Measurements from ENCODE around the gene FAT1.

Gene FAT1

GRCh38 chr4:186604124-186604807 lies 119.4 kb downstream of the FAT1 start:
- DNase-seq = no peak

- no peak for DNase-seq
Measured at GRCh38 chr4:186602978-186603377, 120.7 kb downstream of the FAT1 start.

GRCh38 chr4:186599483-186599882 lies 124.2 kb downstream of the FAT1 start:
- DNase-seq = no peak

- no peak for DNase-seq
Measured at GRCh38 chr4:186598686-186599085, 125.0 kb downstream of the FAT1 start.

- DNase-seq = no peak
Measured at GRCh38 chr4:186596850-186597390, 126.7 kb downstream of the FAT1 start.

GRCh38 chr4:186596346-186596745 lies 127.3 kb downstream of the FAT1 start:
- no peak for DNase-seq

GRCh38 chr4:186593587-186593973 lies 130.1 kb downstream of the FAT1 start:
- no peak for DNase-seq

GRCh38 chr4:186592966-186593586 lies 130.6 kb downstream of the FAT1 start:
- no peak for DNase-seq

- DNase-seq = no peak
Measured at GRCh38 chr4:186592445-186592844, 131.2 kb downstream of the FAT1 start.

GRCh38 chr4:186591651-186592050 lies 132.0 kb downstream of the FAT1 start:
- DNase-seq = no peak

GRCh38 chr4:186588503-186588902 lies 135.2 kb downstream of the FAT1 start:
- DNase-seq = no peak

- peak; percentile 50 for DNase-seq
Measured at GRCh38 chr4:186587416-186588018, 136.1 kb downstream of the FAT1 start.

GRCh38 chr4:186586205-186586604 lies 137.5 kb downstream of the FAT1 start:
- no peak for DNase-seq

- no peak for DNase-seq
Measured at GRCh38 chr4:186584912-186585311, 138.7 kb downstream of the FAT1 start.

GRCh38 chr4:186581421-186581820 lies 142.2 kb downstream of the FAT1 start:
- DNase-seq = no peak

GRCh38 chr4:186580669-186581068 lies 143.0 kb downstream of the FAT1 start:
- DNase-seq = no peak

GRCh38 chr4:186570193-186570996 lies 153.3 kb downstream of the FAT1 start:
- no peak for DNase-seq

- DNase-seq = no peak
Measured at GRCh38 chr4:186569533-186570192, 154.0 kb downstream of the FAT1 start.

- no peak for DNase-seq
Measured at GRCh38 chr4:186566068-186566467, 157.6 kb downstream of the FAT1 start.

- no peak for DNase-seq
Measured at GRCh38 chr4:186563761-186564160, 159.9 kb downstream of the FAT1 start.

- DNase-seq = no peak
Measured at GRCh38 chr4:186561748-186562147, 161.9 kb downstream of the FAT1 start.

GRCh38 chr4:186560647-186561046 lies 163.0 kb downstream of the FAT1 start:
- no peak for DNase-seq

- no peak for DNase-seq
Measured at GRCh38 chr4:186557486-186557885, 166.2 kb downstream of the FAT1 start.

Measured in CD4-positive, alpha-beta T cell treated with Interleukin-12 subunit alpha and Interleukin-12 subunit beta, for 1 hour (primary cell).